Measurements from ENCODE around the gene R3HDM2.

GRCh38 chr12:57358646-57359045 lies 72.2 kb downstream of the R3HDM2 start:
- TF ChIP-seq ZNF232 (CRISPR knock-in tag; IDR thresholded peaks at IDR 0.05) = no peak
- no peak for TF ChIP-seq FOXP1 (CRISPR knock-in tag; IDR thresholded peaks at IDR 0.05; ENCODE audit: borderline replicate concordance)
- TF ChIP-seq GTF2I (CRISPR knock-in tag; conservative IDR thresholded peaks at IDR 0.05) = no peak
- no peak for TF ChIP-seq JAZF1 (CRISPR knock-in tag; IDR thresholded peaks at IDR 0.05)

All from WTC11 (cell line).